LNCAP (cell line): Measurements from ENCODE around the gene SCN8A.

Source experiments
- TF ChIP-seq, protein P1 (sequence below): fragments of 450-650 bp; IDR thresholded peaks from 2 replicates; pipeline ENCODE4 v1.5.1; 2017; ENCODE audit warnings: mild to moderate bottlenecking

The SCN8A gene

DNA sequence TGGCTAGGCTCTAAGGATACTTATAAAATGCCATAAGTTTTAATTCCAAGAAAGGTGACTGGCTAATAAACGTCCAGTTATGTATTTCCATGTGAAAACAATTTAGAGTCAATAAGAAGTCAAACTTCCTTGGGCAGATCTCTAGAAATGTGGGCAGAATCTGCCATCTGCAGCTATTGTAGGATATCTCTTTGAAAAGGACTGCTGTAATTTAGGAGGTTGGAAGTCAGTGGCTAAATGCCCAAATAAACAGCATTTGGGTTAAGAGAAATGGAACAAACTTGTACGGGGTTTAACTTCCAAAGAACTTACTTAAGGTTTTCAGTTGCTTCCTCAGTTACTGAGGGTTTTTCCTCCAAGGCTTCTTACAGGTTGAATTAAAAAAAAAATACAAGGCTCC, 135.9 kb downstream of the SCN8A start:
- TF ChIP-seq, protein P1, sequence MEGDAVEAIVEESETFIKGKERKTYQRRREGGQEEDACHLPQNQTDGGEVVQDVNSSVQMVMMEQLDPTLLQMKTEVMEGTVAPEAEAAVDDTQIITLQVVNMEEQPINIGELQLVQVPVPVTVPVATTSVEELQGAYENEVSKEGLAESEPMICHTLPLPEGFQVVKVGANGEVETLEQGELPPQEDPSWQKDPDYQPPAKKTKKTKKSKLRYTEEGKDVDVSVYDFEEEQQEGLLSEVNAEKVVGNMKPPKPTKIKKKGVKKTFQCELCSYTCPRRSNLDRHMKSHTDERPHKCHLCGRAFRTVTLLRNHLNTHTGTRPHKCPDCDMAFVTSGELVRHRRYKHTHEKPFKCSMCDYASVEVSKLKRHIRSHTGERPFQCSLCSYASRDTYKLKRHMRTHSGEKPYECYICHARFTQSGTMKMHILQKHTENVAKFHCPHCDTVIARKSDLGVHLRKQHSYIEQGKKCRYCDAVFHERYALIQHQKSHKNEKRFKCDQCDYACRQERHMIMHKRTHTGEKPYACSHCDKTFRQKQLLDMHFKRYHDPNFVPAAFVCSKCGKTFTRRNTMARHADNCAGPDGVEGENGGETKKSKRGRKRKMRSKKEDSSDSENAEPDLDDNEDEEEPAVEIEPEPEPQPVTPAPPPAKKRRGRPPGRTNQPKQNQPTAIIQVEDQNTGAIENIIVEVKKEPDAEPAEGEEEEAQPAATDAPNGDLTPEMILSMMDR, result no peak

DNA sequence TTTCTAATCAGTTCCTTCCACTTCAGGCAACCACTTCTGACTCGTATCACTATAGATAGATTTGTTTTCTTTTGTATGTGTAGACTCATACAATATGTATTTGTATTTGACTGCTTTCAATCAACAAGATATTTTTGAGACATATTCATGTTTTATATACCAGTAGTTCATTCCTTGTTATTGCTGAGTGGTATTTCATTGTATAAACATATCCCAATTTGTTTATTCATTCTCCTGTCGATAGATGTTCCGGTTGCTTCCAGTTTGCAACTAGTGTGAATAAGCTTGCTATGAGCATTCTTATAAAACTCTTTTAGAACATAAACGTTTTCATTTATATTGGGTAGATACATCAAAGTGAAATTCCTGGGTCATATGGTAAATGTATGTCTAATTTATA, 138.3 kb downstream of the SCN8A start:
- TF ChIP-seq, protein P1, result no peak

DNA sequence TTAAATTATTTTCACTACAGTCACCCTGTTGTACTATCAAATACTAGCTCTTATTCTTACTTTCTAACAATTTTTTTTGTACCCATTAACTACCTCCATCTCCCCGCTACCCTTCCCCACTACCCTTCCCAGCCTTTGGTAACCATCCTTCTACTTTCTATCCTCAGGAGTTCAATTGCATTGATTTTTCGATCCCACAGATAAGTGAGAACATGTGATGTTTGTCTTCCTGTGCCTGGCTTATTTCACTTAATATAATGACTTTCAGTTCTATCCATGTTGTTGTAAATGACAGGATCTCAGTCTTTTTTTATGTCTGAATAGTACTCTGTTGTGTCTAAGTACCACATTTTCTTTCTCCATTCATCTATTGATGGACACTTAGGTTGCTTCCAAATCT, 139.7 kb downstream of the SCN8A start:
- TF ChIP-seq, protein P1, result no peak

DNA sequence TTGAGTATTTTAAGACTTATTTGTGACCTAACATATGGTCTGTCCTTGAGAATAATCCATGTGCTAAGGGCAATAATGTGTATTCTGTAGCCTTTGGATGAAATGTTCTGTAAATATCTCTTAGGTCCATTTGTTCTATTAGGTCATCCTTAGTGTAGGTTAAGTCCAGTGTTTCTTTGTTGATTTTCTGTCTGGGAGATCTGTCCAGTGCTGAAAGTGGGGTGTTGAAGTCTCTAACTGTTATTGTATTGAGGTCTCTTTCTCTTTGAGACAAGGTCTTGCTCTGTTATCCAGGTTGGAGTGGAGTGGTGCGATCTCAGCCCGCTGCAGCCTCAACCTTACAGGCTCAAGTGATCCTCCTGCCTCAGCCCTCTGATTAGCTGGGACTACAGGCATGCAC, 149.5 kb downstream of the SCN8A start:
- TF ChIP-seq, protein P1, result no peak

DNA sequence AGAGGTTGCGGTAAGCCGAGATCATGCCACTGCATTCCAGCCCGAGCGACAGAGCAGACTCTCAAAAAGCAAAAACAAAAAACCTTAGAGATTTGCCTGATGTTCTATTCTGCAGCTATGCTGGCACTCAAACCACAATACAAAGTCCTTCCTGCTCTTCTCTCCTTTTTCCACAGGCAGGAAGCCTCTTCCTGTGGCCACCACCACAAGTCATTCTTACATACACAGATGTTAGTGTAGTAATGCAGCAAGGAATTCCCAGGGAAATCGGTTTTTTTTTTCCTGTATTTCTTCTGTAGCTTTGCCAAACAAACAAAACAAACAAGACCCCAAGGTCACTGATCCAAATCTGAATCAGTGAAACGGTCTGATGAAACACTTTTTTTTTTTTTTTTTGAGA, 153.2 kb downstream of the SCN8A start:
- TF ChIP-seq, protein P1, result no peak

DNA sequence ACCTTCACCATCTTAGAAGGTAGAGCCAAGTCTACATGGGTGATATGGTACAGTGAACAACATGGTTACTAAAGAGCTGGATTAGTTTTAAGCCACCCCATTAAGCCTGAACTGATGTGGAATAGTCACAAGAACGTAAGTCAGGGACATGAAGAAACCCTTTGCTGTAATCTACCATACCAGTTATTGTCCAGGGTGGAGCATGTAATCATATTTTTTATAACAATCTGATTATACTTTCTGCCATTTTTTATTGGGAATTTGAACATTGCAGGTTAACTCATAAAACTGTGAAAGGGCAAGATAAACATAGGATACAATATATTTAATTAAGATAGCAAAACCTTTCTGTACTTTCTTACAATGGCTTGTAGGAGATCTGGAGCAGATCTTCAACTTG, 153.9 kb downstream of the SCN8A start:
- TF ChIP-seq, protein P1, result no peak

DNA sequence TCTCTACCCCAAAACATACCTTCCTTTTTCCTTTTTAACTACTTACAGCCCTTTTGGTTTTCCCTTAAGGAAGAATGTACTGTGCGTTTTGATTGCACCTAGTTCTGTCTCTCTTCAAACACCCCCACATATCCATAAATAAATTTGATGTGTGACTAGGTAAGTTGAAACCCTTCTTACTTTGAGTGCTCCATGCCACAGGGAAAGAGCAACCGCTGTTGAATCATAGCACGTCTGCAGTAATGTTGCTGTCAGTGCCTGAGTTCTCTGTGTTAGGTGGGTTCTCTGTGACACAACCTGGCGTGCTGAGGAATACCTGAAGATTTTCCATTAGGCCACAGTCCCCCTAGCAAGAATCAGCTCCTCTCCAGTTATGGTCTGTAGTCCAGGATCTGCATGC, 155.4 kb downstream of the SCN8A start:
- TF ChIP-seq, protein P1, result no peak

DNA sequence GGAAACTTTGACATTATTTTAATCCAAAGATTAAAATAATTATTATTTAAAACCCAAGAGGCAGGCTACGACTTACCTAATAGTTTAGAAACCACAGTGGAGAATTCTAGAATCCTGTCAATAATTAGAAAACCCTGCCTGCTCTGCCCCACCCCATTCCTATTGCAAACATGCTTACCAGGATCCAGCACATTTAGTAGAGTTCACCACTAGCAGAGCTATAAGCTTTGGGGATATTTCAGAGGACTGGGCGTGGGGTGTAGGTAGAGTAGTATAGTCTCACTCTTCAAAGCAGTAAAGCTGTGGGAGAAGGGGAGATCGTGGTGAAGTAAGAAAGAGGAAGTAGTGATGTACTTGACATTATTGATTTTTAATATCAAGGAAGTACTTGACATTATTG, 157.2 kb downstream of the SCN8A start:
- TF ChIP-seq, protein P1, result no peak
